NCI-H510A treated with DMSO at 0.1 percent for 48 hours (cell line): Measurements from ENCODE around the gene CBX6.
A peak's percentile ranks its signal among the peaks of the same experiment; 100 is the strongest.
"Not testable (repeated sequence)": the region's sequence is repeated elsewhere in the genome, so short reads cannot be mapped to it uniquely, and the experiment has no call there.

ENCODE experiments used
- DNase-seq: peaks from one replicate; lab custom pipeline; 2025; lab: John Stamatoyannopoulos, UW

CBX6 gene

DNA sequence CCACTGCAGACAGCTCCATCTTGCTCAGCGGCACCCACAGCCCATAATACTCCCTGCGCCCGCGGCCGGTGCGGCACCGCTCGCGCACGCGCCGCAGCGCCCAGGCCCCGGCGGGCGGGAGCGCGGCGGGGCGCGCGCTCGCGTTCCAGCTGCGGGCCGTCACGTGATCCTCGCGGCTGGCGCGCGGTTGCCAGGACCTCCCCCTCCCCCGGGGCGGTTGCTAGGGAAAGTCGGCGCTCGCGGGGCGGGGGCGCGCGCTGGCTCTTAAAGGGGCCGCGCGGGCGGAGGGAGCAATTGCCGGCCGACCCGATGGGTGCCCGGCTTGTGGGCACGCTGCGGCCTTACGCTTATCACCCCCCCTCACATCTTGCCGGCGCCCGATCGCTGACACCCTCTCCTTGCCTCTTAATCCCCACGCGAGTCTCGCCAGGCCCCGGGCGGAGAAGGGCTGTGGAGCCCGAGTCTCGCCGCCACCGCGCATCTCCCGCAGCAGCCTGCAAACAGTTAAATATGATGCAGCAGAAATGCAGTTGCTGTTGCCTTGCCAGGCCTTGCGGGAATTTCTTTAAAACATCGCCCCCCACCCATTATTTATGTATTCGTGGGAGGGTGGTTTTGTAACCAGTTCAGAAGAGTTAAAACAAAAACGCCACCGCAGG is at the start of gene CBX6:
CBX6 (minus strand) TSS at position 45 of the 659 bp plus-strand sequence; CDS start at position 19, 26 bp downstream.
- DNase-seq, result peak; percentile 82

DNA sequence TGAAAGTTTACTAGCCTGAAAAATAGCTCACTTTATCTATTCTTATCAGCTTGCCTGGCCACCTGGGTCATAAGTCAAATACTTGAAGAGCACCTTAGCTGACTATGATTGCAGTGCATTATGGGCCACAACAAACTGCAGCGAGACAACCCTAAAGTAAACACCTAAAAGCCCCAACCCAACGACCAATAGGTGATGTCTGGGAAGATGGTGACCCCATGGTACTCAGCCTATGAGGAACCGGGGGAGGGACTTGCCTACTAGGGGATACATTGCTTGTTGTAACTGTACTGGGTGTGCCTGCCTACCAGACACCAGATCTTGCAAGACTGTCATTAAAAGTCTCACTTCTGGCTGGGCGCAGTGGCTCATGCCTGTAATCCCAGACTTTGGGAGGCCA is 49.8 kb upstream of the CBX6 start:
- no peak for DNase-seq

DNA sequence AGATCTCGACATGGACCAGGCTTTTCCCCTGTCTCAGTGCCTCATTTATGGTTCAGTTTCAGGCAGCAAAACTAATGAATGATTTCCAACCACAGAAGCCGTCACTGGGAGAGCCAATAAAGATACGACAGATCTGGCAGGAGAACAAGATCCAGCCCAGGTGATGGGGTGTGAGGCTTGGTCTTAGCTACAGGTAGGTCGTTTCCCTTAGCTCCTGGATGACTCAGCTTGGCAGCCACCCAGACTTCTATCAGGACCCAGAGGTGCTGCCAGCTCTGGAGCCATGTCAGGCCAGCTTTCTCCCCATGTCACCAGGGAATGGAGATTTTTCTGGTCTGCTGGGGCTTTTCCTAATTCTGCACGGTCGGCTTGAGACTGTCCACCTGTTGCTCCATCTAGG is 49.1 kb upstream of the CBX6 start:
- no peak for DNase-seq

DNA sequence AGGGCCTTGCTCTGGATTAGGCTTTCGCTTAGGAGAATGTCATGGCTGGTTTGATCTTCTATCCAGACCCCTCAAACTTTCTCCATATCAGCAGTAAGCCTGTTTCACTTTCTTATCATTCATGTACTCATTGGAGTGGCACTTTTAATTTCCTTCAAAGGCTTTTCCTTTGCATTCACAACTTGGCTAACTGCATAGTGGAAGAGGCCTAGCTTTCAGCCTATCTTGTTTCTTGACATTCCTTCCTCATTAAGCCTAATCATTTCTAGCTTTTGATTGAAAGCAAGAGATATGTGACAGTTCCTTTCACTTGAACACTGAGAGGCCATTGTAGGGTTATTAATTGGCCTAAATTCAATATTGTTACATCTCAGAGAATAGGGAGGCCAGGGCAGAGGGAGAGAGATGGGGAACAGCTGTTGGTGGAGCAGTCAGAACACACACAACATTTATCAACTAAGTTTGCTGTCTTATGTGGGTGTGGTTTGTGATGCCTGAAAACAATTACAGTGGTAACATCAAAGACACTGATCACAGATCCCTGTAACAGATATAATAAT is 47.7 kb upstream of the CBX6 start:
- DNase-seq, result no peak

DNA sequence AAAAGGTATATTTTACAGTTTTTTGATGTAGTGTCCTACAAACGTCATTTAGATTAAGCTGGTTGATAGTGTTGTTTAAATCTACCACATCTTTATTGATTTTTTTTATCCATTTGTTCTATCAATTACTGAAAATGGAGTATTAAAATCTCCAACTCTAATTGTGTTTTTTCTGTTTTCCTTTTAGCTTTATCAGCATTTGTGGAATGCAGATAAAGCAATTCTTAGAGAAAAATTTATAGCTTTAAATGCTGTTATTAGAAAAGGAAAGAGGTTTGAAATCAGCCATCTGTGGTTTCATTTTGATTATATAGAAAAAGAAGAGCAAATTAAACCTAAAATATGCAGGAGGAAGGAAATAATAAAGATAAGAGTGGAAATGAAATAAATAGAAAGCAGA is 39.4 kb upstream of the CBX6 start:
- DNase-seq, result no peak

DNA sequence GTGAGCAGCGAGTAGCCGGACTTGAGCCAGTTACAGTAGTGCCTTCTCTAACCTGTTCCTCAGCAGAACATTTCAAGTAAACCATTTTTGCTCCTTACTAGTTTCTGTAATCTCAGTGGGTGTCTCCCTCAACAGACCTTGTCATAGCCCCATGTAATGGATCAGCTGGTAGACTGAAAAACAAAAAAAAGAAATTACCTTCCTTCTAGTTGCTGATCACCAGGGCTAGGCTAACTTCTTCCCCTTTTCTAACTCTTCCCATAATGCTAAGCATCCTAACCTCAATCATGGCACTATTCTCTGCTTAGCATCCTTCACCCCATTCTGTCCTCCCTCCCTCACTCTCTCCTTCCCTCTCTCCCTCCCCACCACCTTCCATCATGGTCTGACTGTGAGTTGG is 35.8 kb upstream of the CBX6 start:
- DNase-seq, result no peak

DNA sequence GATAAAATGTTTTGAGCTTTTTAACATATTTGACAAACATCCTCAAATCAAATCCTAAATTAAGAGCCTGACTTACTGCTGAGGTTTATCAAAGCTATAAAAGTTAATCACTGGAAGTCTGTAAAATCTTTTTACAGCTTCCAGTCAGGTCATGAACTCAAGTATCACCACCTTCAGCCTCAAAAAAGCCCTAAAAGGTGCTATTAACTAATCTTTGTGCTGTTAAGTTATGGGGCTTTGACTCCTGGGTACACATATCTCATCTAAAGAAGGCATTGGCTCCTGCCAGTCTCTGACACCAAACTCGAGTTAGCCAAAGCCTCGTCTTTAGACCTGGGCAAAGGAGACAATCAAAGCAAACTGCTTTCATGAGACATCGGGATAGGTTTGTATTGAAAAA is 34.0 kb upstream of the CBX6 start:
- no peak for DNase-seq

DNA sequence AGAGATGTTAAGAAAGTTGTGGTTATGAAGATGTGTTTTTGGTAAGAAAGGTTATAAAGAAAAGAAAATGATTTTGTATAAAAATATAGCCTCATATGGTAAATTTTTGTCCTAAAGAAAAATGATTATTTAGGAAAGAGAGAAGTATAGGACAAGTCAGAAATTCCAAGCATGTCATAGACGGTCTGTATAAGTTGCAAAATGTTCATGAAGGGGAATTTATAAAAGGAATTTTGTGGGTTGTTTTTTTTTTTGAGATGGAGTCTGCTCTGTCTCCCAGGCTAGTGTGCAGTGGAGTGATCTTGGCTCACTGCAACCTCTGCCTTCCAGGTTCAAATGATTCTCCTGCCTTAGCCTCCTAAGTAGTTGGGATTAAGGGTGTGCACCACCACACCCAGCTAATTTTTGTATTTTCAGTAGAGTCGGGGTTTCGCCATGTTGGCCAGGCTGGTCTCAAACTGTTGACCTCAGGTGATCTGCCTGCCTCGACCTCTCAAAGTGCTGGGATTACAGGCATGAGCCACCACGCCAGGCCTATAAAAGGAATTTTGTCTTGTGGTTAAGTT is 32.1 kb upstream of the CBX6 start:
- not testable (repeated sequence) for DNase-seq

DNA sequence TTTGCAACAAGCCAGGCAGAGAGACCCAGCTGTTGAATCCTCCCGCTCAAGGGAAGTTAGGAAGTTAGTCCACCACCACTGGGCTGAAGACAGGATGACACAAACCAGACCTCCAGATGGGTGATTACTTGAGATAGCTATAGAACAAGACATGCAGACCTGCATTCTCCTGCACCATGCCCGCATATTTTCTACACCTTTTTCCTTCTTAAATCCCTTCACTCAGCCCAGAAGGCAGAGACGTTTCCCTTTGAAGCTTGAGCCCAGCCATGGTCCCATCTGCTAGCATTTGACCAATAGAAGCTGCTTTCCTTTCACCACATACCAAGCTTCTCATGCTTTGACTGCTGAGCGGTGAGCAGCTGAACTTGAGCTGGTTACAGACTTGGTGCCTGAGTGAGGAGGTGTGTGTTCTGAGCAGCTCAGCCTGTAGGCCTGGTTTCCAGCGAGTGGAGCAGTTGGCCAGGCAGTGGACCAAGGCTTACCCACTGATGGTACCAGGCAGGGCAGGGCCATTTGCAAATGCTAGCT is 29.2 kb upstream of the CBX6 start:
- DNase-seq, result no peak

DNA sequence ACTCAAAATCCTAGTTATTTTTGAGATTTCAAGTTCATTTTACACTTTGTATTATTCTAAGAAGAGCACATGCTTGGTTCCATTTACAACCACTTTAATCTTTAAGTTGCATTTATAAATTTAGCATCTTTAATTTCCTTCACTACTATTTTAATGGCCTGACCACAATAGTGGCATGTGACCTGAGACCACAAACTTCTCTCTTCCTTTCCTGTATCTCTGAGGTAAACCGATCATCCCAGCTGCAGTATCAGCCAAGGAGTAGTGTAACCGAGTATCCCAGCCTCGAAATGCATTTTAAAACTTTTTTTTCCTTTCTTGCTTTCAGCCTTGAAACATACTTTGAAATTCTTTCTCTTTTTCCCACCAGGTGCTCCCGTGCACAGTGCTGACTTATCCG is 28.7 kb upstream of the CBX6 start:
- no peak for DNase-seq

DNA sequence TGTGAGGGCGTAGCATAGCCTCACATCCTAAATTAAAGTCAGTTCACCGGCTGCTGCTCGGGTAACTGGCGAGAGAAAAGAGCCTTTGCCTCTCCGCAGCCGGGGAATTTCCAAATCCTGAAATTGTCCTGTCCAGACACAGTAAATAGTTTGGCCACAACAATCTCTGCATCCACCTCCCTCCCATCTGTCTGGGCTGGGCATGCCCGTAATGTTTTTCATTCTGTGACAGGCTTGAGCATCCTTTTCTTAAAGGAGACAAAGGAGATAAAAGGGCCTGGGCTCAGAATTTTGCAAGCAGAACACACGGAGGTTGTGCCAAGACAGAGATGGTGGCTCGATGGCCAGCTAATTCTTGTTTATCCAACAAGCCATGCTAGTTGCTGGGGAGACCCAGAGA is 19.2 kb upstream of the CBX6 start:
- no peak for DNase-seq

DNA sequence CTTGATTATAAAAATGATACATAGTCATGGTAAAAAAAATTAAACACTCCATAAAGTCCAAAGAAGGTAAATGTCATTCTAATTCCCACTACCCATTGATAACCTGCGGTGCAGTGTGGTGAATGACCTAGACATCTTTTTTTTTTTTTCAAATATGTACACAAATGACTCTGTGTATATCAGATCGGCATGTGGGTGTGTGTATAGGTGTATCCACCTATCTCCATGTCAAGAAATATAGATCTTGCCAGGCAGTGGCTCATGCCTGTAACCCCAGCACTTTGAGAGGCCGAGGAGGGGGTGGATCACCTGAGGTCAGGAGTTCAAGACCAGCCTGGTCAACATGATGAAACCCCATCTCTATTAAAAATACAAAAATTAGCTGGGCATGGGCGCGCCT is 18.4 kb upstream of the CBX6 start:
- DNase-seq, result no peak

DNA sequence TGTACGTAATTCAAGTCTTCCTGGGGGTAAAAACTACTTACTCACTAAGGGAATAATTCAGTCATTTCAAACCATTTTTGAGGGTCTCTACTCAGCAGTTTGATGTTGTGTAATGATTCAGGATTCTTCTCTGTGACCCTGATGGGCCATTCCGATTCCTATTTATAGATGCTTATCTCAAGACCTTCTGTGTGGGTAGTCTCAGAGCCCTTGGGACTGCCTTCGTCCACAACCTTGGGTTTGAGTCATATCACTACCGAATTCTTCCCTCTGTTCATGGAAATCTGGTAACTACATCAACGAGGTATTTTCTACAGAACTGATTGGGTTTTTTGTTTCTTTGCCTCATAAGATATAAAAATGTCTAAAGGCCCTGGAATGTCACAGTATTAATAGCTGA is 14.3 kb upstream of the CBX6 start:
- no peak for DNase-seq

DNA sequence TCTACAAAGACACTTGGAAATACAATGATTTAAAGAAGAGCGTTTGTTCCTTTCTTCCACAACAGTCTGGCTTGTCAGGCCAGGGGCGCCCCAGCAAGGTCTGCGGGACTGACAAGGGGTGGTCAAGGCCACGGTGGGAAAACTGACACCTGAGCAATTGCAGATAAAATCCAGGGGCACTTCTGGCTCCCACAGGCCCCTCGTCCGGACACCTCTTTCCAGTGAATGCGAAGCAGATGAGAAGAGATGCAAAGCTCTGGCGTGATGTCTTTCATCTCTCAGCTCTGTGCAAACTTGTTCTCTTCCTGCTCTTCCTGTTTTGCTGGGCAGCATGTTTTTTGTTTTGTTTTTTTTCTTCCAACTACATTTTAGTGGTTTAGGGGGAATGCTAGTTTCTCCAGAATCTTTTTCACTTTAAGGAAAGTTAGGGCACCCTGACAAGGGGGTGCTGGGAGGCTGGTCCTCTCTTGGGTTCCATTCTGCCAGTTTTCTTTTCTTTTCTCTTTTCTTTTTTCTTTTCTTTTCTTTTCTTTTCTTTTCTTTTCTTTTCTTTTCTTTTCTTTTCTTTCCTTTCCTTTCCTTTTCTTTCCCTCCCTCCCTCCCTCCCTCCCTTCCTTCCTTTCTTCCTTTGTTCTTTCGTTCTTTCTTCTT is 11.1 kb upstream of the CBX6 start:
- no peak for DNase-seq

DNA sequence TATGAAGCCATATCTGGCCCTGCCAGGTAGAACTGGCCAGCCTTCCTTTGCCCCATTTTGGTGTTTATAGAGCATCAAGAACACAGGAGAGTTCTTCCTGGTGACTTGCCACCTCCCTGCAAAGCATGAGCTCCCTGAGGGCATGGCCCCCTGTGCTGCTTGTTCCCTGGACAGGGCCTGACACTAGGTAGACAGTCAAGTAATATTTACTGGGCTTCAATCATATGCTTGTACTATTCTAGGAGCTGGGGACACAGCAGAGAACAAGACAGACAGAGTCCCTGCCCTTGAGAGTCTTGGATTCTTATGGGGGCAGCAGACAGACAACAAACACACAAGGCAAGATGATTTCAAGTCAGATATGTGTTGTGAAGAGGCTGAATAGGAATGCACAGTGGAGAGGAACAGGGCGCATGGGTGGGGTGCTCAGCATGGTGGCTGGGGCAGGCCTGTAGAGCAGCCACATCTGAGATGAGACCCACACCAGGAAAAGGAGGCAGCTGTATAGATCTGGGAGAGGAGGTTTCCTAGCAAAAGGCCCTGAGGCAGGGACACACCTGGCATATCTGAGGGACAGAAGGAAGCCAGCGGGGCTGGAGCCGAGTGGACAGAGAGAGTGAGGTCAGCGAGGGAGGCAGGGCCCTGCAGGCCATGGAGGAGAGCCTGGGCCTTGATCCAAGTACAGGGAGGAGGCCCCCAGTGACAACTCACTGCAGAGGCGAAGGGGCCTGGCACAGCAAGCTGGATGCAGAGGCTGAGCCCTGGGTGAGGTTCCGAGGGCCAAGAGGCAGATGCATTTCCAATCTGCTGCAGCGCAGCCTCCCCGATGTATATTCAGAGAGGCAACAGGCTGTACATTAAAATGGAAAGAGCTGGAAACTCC is 10.2 kb upstream of the CBX6 start:
- no peak for DNase-seq

DNA sequence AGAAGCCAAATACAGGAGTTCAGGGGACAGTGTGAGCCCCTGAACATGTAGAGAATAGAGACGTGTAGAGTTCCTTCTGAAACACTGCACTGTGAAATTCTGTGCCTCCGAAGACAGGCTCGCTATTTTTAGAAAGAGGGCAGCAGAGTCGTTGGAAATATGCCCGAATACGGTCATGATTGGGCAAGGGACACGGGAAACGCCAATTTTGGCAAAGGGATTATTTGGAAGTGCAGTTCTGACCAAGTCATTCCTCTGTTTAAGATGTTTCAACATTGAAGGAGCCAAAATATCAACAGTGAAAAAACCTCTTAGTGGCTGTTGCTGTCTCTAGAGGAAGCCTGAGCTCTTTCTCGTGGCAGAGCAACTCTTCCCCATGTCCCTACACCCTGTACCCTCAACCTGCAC is 9.5 kb upstream of the CBX6 start:
- DNase-seq, result no peak

DNA sequence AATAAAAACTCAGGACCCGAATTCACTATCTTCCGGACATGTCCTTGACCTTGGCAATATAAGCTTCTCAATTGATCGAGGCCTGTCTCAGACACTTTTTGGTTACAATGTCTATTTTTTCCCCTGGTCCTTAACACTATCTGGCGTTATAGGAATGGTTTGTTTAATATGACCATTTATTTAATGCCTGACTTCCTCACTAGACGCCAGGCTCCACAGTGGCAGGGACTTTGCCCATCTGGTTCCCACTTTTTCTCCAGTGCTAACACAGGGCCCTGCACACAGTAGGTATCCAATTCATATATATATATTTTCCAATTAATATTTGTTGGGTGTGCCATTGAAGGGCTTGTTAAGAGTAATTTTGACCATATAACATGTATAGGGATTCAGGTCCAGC is 7.9 kb upstream of the CBX6 start:
- no peak for DNase-seq

DNA sequence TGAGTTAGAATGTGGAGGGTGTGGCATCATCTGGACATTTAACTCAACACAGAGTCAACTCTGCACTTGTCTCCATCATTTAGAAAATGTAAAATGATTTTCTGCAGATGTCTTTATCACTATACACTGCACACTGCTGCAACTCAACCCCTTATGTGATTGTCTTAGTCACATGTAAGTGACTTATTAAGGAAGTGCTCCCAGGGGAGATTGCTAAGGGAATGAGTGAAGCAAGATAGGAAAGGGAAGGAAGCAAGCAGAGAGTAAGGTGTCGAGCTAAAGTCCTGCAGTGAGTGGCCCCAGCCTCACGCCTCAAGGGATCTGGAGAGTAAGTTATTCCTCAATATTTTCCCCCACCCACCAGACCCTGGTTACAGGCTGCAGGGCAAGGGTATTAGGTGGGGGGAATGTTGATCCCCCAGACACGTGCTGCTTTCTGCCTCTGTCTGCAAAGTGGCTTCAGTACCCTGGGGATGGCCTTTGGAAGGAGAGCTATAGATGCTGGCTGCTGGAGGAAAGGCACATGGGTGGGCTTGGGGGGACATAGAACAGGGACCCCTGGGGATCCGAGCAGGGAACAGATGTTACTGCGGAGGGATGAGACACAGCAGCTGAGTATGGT is 7.2 kb upstream of the CBX6 start:
- DNase-seq, result no peak

DNA sequence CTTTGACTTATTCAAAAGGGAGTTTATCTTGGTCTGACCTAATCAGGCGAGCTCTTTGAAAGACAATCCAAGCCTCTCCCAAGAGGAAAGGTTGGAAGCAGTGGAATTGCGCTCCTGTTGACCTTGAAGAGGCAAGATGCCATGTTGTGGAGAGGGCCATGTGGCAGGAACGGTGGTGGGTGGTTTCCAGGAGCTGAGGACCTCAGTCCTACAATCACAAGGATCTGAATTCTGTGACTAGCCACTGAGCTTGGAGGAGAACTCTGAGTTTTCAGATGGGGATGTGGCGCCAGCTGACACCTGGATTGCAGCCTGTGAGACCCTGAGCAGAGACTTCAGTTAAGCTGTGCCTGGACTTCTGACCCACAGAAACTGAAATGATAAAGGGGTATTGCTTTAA is 6.0 kb upstream of the CBX6 start:
- DNase-seq, result no peak

DNA sequence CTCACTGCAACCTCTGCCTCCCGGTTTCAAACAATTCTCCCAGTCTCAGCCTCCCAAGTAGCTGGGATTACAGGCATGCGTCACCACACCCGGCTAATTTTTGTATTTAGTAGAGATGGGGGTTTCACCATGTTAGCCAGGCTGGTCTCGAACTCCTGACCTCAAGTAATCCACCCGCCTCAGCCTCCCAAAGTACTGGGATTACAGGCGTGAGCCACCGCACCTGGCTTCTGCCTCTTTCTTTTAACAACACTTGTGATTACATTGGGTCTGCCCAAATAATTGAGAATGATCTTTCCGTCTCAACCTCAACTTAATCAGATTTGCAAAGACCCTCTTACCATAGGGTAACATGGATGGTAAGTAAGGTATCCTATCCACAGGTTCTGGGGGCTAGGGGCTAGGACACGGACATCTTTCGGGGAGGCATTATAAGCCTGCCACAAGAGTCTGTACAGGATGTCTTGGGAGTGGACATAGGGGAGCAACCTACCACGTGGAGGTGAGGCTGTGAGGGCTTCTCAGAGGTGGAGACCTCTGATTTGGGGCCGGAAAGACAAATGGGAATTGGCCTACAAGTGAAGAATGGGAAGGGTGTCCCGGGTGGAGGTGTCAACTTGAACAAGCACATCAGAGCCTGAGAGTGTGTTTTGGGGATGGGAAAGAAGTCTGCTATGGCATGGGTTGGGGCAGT is 2.7 kb upstream of the CBX6 start:
- DNase-seq, result no peak
